ES-I3 (cell line): ENCODE results near the gene PLPPR1.
"Not testable (repeated sequence)": the region's sequence is repeated elsewhere in the genome, so short reads cannot be mapped to it uniquely, and the experiment has no call there.

Experiments used
- H3K36me3 ChIP-seq: 2 replicates; pipeline ENCODE4 v1.6.1; 2013; ENCODE audit warnings: mild to moderate bottlenecking, low read length, control low read depth, moderate library complexity; ENCODE audit not compliant: insufficient read depth
- H3K4me1 ChIP-seq: 2 replicates; pipeline ENCODE4 v1.6.1; 2013; ENCODE audit warnings: mild to moderate bottlenecking, control low read depth, low read length; ENCODE audit not compliant: insufficient read depth
- H3K9ac ChIP-seq: 2 replicates; pipeline ENCODE4 v1.6.1; 2013; ENCODE audit warnings: low read depth, mild to moderate bottlenecking, low read length, moderate library complexity
- H3K9me3 ChIP-seq: 2 replicates; pipeline ENCODE4 v1.6.1; 2013; ENCODE audit warnings: mild to moderate bottlenecking, low read length, moderate library complexity; ENCODE audit not compliant: control insufficient read depth, insufficient read depth

Gene PLPPR1

DNA sequence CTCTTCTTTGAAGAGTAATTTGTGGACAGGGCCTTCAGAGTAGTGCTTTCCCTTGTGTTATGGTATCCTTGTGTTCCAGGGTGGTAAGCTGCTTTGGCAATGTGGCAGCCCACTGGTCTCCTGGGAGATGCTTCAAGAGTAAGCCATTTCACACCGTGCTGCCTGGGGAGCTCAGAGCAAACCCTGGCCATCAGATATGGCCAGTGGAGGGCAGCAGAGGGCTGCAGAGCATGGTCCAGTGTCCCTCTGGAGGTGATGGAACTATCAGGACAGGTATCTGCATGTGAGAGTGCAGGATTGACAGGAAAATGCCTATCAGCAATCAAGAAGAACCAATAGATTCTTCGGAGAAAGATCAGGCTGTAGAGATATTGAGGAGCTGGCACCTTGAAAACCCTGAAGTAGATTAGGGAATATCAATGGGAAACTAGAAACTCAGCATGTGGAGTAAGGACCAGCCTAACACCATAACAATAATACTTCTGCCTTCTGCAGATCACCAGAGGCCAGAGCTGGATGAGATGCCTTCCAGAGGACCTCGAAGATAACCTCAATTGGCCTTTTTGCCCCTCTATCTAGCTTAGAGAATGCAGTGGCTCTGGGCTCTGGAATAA lies 90.8 kb downstream of the PLPPR1 start:
- Histone ChIP-seq H3K4me1 (peaks cover 6% of the 10 kb centered on the region; the same call in 1 of the 2 replicates), H3K9me3 (peaks cover 9% of the 10 kb centered on the region; the same call in 1 of the 2 replicates), H3K9ac (no peak overlapping the region), H3K36me3 (no peaks in the 10 kb centered on the region)

DNA sequence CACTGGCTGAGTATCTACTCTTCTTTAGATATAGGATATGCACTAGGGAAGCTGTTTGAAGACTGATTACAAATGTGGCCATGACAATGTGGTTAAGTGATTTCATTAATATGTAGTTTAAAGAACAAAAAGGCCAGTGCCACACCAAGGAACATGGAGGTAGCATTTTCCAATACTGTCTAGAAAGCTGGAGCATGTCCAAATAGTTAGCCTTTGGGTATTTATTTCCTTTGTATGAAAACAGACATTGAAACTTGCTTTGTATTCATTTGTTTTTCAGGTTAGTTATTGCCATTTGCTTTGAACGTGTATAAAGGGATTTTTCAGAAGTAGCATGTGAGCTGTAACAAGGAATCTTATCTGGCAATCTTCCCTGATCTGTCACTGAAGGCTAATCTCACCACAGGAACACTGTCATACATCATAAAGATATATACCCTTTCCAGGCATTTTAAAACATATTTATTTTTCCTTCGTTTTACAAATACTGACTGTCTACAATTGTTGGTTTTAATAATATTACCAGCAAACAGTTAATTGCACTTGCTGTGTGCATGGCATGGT lies 93.4 kb downstream of the PLPPR1 start:
- Histone ChIP-seq H3K9me3 (peaks cover 9% of the 10 kb centered on the region), H3K36me3 (no peaks in the 10 kb centered on the region), H3K9ac (no peak overlapping the region), H3K4me1 (no peaks in the 10 kb centered on the region)

DNA sequence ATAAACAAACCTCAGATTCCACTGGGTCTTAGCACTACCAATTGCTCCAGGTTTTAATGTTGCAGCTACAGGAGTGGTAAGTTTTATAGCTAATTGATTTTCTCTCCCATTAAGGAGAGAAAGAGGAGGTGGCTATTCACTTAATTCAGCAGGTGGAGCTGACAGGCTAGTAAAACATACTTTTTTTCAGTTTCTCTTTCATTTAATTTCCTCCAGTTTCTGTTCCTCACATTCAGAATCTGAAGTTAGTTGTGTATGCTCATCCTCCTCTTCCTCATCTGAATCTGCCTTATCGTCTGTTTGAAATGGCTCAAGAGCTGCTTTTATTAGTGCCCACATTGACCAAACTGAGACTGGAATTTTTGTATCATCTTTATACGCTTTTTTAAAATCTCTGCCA lies 98.0 kb downstream of the PLPPR1 start:
- Histone ChIP-seq H3K4me1 (no peaks in the 10 kb centered on the region), H3K9me3 (peaks cover 12% of the 10 kb centered on the region), H3K9ac (no peak overlapping the region), H3K36me3 (no peaks in the 10 kb centered on the region)

DNA sequence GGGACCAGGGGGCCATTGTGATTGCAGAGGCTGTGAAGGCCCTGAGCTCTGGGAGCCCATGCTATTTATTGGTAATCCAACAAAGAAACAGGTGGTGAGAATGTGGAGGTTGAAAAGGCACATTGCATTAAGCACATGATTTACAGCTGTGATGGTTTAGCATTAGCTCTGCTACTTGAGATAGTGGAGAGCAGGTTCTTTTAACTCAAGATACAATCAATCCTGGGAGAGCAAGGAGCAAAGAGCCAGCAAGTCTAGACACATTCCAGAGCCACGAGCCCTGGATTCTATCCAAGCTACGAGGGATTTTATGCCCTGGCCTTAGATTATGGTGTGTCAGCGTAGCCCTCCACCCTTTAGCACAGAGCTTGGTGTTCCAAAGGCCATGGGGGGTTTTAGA lies 98.8 kb downstream of the PLPPR1 start:
- not testable (repeated sequence) for H3K4me1 ChIP-seq, H3K36me3 ChIP-seq, H3K9ac ChIP-seq
- H3K9me3 ChIP-seq, result peaks cover 11% of the 10 kb centered on the region

DNA sequence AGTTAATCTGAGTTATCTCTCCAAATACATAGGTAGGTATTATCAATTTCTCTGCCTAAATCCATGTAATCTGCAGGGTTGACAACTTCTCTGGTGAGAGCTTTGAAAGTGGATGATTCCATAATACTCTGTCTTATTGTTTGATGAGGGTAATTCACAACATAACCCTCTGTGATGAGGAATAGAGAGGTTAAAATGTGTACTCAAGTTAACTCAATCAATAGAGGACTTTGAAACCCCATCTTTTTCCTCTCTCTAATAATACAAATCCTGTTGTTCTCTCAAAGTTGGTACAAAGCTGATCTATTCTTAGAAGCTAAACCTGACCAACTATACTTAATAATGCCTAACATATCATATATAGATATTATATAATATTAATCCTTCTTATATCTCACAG lies 100.1 kb downstream of the PLPPR1 start:
- H3K4me1 ChIP-seq, result no peaks in the 10 kb centered on the region
- H3K36me3 ChIP-seq, result no peaks in the 10 kb centered on the region
- H3K9ac ChIP-seq, result no peak overlapping the region
- peaks cover 6% of the 10 kb centered on the region for H3K9me3 ChIP-seq

DNA sequence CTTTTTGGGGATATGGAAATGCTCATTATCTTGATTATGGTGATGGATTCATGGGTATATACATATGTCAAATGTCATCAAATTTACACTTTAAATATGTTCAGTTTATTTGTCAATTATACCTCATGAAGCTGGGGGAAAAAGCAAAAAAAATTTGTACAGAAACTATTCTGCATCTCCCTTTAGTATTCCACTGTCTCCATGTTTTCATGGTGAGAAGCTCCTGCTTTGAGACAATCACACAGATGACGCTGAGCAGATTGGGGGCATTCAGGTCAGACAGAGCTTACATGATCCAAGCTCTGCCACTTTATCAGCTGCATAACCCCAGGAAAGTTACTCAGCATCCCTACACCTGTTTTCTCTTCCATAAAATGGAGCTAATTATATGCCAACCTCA lies 101.5 kb downstream of the PLPPR1 start:
- no peak overlapping the region for H3K9ac ChIP-seq
- H3K4me1 ChIP-seq, result no peaks in the 10 kb centered on the region
- 0 out of 2 replicates have a peak, but pooled peaks cover 3% of the 10 kb centered on the region for H3K9me3 ChIP-seq
- H3K36me3 ChIP-seq, result no peaks in the 10 kb centered on the region

DNA sequence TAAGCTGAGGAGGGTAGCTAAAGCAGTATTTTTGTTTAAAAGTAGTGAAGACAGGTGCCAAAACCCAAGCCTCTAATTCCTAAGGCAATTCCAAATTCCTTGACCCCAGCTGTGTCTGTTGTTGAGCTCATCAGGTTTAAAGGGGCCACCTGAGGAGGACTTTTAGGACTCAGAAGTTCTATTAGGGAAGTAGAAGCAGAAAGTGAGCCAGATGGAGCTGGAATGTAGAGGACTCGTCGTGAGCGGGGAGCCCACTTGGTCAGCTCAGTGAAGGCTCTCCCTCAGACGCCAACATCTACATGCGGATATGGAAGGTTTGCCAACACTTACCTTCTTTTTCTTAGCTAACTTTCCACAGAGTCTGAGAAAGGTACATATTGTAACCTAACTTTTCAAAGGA lies 102.8 kb downstream of the PLPPR1 start:
- H3K9me3 ChIP-seq, result 0 out of 2 replicates have a peak, but pooled peaks cover 3% of the 10 kb centered on the region
- no peaks in the 10 kb centered on the region for H3K36me3 ChIP-seq
- H3K9ac ChIP-seq, result no peak overlapping the region
- no peaks in the 10 kb centered on the region for H3K4me1 ChIP-seq

DNA sequence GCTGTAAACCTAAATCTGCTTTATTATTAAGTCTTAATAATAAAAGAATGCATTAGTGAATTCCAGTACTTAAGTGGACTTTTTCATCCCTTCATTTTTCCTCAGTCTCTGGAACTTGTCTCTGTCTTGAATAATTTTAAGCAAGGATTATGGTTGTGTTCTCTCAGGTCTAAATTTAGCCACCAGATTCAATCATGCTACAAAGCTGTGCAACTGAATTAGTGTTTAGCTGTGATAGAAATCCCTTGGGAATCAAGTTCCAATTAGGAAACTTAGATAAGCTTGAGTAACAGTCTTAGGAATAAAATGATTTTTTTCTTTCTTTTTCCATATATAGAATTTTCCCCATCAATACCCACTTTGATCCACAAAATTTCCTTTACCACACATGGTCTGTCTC lies 104.3 kb downstream of the PLPPR1 start:
- no peak overlapping the region for H3K9ac ChIP-seq
- no peaks in the 10 kb centered on the region for H3K36me3 ChIP-seq
- 0 out of 2 replicates have a peak, but pooled peaks cover under 1% of the 10 kb centered on the region for H3K9me3 ChIP-seq
- H3K4me1 ChIP-seq, result no peaks in the 10 kb centered on the region

DNA sequence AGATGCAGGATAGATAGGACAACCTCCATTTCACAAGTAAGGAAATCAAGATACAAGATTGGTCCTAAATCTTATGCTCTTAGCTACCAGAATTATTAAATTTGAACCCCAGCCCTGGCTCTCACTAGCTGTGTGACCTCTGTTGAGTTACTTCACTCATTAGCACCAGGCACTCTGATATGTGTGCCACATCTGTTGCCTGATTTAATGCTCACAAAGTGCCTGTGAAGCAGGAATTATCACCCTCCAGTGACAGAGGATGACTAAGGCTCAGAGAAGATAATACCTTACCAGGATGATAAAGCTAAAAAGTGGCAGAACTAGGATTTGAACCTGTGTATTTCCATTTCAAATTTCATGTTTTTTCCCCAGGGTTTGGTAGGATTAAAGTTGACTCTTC lies 110.0 kb downstream of the PLPPR1 start:
- Histone ChIP-seq H3K36me3 (no peaks in the 10 kb centered on the region), H3K9ac (no peak overlapping the region), H3K4me1 (no peaks in the 10 kb centered on the region), H3K9me3 (no peaks in the 10 kb centered on the region)

DNA sequence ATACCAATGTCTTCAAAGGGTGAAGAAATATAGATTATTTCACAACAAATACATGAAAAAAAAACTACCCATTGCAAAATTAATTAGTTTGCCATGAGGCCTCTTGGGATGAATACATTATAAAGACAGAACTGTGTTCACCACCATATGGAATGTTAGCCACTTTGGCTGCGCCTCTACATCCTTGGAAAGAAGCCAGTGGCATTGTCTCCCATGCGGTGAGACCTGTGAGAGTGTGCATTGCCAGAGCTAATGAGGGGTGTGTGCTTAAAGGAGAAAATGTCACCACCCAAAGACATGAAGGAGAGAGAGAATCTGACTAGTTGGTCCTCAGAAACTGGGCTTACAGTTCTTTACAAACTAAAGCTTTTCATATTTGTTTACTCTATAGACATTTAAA lies 110.6 kb downstream of the PLPPR1 start:
- Histone ChIP-seq H3K9ac (no peak overlapping the region), H3K4me1 (no peaks in the 10 kb centered on the region), H3K9me3 (no peaks in the 10 kb centered on the region), H3K36me3 (no peaks in the 10 kb centered on the region)

DNA sequence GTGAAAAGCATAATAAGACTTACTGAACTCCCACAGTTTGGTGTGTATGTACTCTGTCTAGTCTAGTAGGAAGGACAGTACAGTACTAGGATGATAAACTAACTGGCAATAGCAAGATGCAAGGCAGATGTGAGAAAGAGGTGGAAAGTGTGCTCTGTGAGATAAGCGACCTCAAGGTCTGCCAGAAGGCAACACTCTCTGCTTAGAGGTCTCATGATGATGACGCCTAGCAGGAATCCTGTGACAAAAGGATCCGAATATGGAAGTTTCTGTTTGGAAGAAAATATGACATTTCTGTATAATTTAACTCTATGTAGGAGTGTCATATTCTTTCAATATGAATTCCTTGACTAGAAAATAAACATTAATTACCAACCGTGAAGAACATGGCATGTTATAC lies 112.2 kb downstream of the PLPPR1 start:
- no peaks in the 10 kb centered on the region for H3K4me1 ChIP-seq
- no peak overlapping the region for H3K9ac ChIP-seq
- no peaks in the 10 kb centered on the region for H3K9me3 ChIP-seq
- H3K36me3 ChIP-seq, result no peaks in the 10 kb centered on the region

DNA sequence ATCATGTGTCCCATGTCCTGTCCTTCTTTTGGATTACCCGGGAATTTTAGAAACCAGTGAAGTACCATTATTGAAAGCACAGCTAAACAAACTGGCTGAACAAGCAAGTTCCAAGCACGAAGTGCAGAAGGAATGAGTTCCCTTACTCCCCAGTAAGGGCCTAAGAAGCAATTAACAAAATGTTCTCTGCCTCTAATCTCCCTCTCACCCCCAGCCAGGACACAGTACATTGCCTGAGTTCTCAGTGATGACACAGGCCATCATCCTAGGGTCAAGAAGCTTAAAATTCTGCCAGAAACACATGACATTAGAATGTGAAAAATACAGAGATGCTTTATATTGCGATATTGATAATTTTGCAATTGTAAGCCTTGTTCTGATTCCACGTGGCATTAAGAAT lies 118.0 kb downstream of the PLPPR1 start:
- Histone ChIP-seq H3K9me3 (no peaks in the 10 kb centered on the region), H3K36me3 (no peaks in the 10 kb centered on the region), H3K4me1 (peaks cover 11% of the 10 kb centered on the region; the same call in 1 of the 2 replicates), H3K9ac (no peak overlapping the region)

DNA sequence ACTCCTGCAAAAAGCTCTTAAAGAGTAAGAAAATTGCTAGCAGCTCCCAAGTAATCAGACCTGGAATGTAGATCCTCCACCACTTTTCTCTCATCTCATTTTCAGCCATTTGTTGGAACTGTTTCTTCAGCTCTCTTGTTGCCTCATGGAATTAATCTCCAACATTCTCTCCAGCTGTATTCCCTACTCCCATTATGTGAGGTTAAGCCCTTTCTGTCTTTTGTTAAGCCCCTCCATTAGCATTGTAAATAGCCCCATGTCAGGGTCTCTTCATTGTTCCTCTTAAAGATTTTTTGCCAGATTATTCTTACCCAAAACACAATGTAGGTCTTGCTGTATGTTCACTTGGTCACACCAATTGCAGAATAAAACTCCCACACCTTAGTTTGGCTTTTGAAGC lies 119.8 kb downstream of the PLPPR1 start:
- Histone ChIP-seq H3K9ac (no peak overlapping the region), H3K9me3 (no peaks in the 10 kb centered on the region), H3K36me3 (no peaks in the 10 kb centered on the region)

DNA sequence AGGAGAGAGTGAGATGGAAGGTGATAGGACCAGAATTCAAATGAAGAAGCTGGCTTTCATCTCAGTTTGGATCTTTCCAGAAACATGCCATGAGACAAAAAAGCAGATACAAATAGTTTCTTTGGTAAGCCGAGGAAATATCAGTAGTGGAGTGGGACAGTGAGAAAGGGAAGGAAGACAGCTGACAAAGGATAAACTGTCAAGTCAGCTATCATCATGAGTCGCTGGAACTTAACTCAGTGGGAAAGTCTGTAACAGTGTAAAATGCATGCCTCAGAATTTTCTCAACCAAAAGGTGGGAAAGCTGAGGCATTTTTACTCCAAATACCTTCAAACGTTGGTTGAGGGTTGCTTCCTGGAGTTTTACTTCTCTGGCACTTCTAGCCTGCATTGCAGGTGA lies 129.8 kb downstream of the PLPPR1 start:
- H3K36me3 ChIP-seq, result no peaks in the 10 kb centered on the region
- H3K9ac ChIP-seq, result no peak overlapping the region
- no peaks in the 10 kb centered on the region for H3K4me1 ChIP-seq
- no peaks in the 10 kb centered on the region; the same call in 1 of the 2 replicates for H3K9me3 ChIP-seq

More for the DNA sequence above, 119.8 kb downstream of the PLPPR1 start:
- H3K4me1 ChIP-seq, result peaks cover 11% of the 10 kb centered on the region; the same call in 1 of the 2 replicates

DNA sequence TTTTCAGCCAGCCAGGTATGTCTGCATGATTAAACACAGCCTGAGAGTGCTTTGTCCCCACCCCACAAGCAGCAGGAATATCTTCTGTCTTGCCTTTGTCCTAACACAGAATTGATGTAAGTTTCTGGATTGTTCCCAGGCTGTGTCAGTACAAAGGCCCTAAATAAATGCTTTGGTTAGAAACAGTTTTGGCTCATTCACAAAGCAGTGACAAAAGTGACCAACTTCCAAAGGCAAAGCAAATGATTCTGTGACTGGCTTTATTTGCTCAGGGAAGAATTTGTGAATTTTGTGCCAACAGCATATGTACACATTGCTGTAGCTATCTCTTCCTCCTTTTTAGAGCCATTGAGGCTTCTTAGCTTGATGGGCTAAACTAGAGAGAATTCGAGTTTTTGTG lies 133.7 kb downstream of the PLPPR1 start:
- no peaks in the 10 kb centered on the region for H3K36me3 ChIP-seq

More for the DNA sequence above, 133.7 kb downstream of the PLPPR1 start:
- Histone ChIP-seq H3K9me3 (no peaks in the 10 kb centered on the region), H3K4me1 (no peaks in the 10 kb centered on the region), H3K9ac (no peak overlapping the region)
